ENCODE results near the gene PVALB.

DNA sequence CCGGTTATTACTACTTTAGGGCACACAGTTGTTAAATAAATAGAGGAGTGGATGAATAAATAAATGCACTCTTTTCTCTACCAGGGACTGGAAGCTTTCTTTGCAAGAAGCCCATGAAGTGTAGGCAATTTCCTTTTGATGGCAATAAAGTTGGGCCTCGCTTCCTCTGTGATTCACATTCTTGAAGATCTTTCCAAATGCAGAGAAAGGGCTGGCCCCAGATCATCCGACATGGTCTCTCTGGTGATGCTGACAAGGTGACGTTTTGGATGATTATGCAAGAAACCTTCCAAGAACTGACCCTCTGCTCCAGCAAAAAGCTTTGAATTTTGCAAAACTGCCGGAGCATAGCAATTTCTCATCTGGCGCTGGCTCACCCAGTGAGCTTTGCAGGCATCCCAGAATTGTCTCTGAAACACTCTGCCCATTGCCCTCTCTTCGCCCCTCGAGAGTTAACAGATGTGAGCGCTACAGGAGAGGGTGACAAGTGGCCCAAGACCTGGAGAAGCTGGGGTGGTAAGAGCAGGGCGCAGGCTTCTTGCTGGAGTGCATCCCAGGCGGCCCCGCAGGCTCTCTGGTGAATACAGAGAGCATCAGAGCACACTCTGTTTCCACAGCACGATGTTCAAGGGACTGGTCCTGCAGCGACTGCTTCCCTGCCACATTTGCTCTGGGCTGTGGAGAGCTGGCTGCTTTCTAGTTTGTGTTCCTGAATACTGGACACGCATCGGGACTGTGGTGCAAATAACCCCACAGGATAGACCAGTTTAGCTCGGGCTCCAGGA is 29.4 kb downstream of the PVALB start:
- TF ChIP-seq CTCF (IDR thresholded peaks at IDR 0.05): no peak
- TF ChIP-seq POLR2AphosphoS5 (IDR thresholded peaks at IDR 0.05): no peak
